Measurements from ENCODE around the gene ATF6. TPM values are rescaled to one million over a fixed set of nuclear protein-coding genes. Genes with fewer than 3 reads are reported as not detected.

The ATF6 gene
- polyA plus RNA-seq, 2 of the 4 experiments (the other 2 are of a cell fraction): 8.6 to 28.0 TPM

DNA sequence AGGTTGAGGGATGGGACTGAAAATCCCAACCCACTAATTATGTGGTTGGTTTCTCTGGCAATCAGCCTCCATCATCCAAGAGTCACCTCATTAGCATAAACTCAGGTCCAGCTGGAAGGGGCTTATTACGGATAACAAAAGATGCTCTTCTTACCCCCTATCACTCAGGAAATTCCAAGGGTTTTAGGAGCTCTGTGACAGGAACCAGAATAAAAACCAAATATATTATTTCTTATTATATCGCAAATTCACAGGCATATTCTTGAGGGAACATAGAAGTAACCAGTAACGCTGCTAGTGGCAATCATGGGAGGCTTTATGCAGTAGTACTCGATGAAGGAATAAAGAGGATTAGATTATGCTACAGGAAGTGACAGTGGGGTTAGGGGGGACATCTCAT lies 59.7 kb downstream of the ATF6 start:
- CTCF ChIA-PET: interaction anchor here (1.1 to 1.7 kb wide), 2 partner anchors 33 to 211 kb away, joined by 3 to 8 read pairs; no protein-coding TSS in a partner anchor
- POLR2A ChIA-PET: no interaction called here

DNA sequence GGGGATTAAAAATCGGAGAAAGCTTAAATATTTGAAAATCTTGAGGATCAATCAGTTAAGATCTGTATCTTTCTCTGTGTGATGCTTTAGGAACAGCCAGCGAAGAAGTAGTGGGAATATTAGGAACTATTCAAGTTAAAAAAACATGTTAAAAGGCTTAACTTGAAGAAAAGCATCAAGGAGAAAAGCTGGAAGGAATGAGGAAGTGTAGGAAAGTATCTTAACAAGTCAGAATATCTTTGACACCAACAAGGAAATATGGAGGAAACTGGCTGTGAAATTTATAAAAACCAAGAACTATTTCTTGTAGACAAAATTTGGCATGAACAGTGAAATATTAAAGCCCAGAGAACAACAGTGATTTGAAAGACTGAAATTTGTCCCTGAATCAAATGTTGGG lies 60.4 kb downstream of the ATF6 start:
- no peak overlapping the region for H3K4me2 ChIP-seq
- ATAC-seq (no peak), DNase-seq (ENCODE audit: low read depth in 1 of 2, low spot score in 1 of 2) (no peak), FAIRE-seq (no peak)
- no peak overlapping the region for H3K27ac ChIP-seq
- 88% methylated on average over 2 of the region's 2 CpGs for WGBS (ENCODE audit: missing lambda C conversion rate)
- no peaks in the 10 kb centered on the region for H3K4me1 ChIP-seq
- H3K4me3 ChIP-seq: no peak overlapping the region
- TF ChIP-seq ZFP36 (IDR thresholded peaks at IDR 0.05; ENCODE audit: borderline replicate concordance, partially characterized antibody) (no peak), CHD4 (IDR thresholded peaks at IDR 0.05; ENCODE audit: borderline replicate concordance) (no peak), NPAS2 (CRISPR knock-in tag; IDR thresholded peaks at IDR 0.05; ENCODE audit: borderline replicate concordance) (no peak), GATA3 (IDR thresholded peaks at IDR 0.05; ENCODE audit: borderline replicate concordance) (no peak), REST (IDR thresholded peaks at IDR 0.05) (no peak), ZC3H11A (IDR thresholded peaks at IDR 0.05) (no peak), CBX2 (IDR thresholded peaks at IDR 0.05; ENCODE audit: borderline replicate concordance, low read depth) (no peak), NR3C1 (IDR thresholded peaks at IDR 0.05) (no peak), TFCP2L1 (CRISPR knock-in tag; IDR thresholded peaks at IDR 0.05) (no peak), RFX5 (IDR thresholded peaks at IDR 0.05) (no peak), ELK1 (IDR thresholded peaks at IDR 0.05; ENCODE audit: low read depth, low read length) (no peak), EHMT2 (IDR thresholded peaks at IDR 0.05; ENCODE audit: low read depth) (no peak), HEYL (CRISPR knock-in tag; IDR thresholded peaks at IDR 0.05) (no peak), CEBPB (IDR thresholded peaks at IDR 0.05) (no peak), BHLHE40 (IDR thresholded peaks at IDR 0.05; ENCODE audit: low read depth, low read length) (no peak), MAFK (IDR thresholded peaks at IDR 0.05; ENCODE audit: partially characterized antibody) (no peak)
- TF ChIP-seq, protein P1, sequence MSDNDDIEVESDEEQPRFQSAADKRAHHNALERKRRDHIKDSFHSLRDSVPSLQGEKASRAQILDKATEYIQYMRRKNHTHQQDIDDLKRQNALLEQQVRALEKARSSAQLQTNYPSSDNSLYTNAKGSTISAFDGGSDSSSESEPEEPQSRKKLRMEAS (IDR thresholded peaks at IDR 0.05): no peak
- TF ChIP-seq, protein P2, sequence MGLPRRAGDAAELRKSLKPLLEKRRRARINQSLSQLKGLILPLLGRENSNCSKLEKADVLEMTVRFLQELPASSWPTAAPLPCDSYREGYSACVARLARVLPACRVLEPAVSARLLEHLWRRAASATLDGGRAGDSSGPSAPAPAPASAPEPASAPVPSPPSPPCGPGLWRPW (IDR thresholded peaks at IDR 0.05): no peak
- H3K9me3 ChIP-seq: no peaks in the 10 kb centered on the region
- CTCF ChIA-PET: interaction anchor here (1.1 to 1.7 kb wide), 2 partner anchors 33 to 210 kb away, joined by 3 to 8 read pairs; no protein-coding TSS in a partner anchor
- POLR2A ChIA-PET: no interaction called here

More for the DNA sequence above, 59.7 kb downstream of the ATF6 start:
- FAIRE-seq (no peak), ATAC-seq (no peak), DNase-seq (ENCODE audit: low read depth in 1 of 2, low spot score in 1 of 2) (no peak)
- Histone ChIP-seq H3K9me3 (no peaks in the 10 kb centered on the region), H3K4me1 (no peaks in the 10 kb centered on the region), H3K4me3 (no peak overlapping the region), H3K4me2 (no peak overlapping the region), H3K27ac (no peak overlapping the region)
- 94% methylated on average over 4 of the region's 4 CpGs for WGBS (ENCODE audit: missing lambda C conversion rate)
- no peak for TF ChIP-seq KDM1A (IDR thresholded peaks at IDR 0.05; ENCODE audit: low read depth)

- Histone ChIP-seq H3K4me1 (no peaks in the 10 kb centered on the region), H3K9me3 (no peaks in the 10 kb centered on the region), H3K27ac (no peak overlapping the region), H3K4me3 (no peak overlapping the region), H3K4me2 (no peak overlapping the region)
- ChIA-PET CTCF (interaction anchor here (0.6 kb wide), 1 partner anchor 564 kb away, joined by 3 read pairs; no protein-coding TSS in a partner anchor), POLR2A (no interaction called here)
- ATAC-seq (no peak), DNase-seq (ENCODE audit: low read depth in 1 of 2, low spot score in 1 of 2) (no peak), FAIRE-seq (no peak)
- TF ChIP-seq REST (IDR thresholded peaks at IDR 0.05) (no peak), ZC3H11A (IDR thresholded peaks at IDR 0.05) (no peak), RFX5 (IDR thresholded peaks at IDR 0.05) (no peak), CBX2 (IDR thresholded peaks at IDR 0.05; ENCODE audit: borderline replicate concordance, low read depth) (no peak), PHF8 (IDR thresholded peaks at IDR 0.05; ENCODE audit: borderline replicate concordance, low read depth) (no peak), ZSCAN20 (CRISPR knock-in tag; IDR thresholded peaks at IDR 0.05) (no peak), NPAS2 (CRISPR knock-in tag; IDR thresholded peaks at IDR 0.05; ENCODE audit: borderline replicate concordance) (no peak), ZNF302 (CRISPR knock-in tag; IDR thresholded peaks at IDR 0.05) (no peak), EHMT2 (IDR thresholded peaks at IDR 0.05; ENCODE audit: low read depth) (no peak), FOXS1 (CRISPR knock-in tag; IDR thresholded peaks at IDR 0.05) (no peak)
- TF ChIP-seq, protein P2 (IDR thresholded peaks at IDR 0.05): no peak
- 70% methylated on average over 2 of the region's 2 CpGs for WGBS (ENCODE audit: missing lambda C conversion rate)
These were observed 61.7 kb downstream of the ATF6 start for GRCh38 chr1:161827786-161828185.
